Immature natural killer cell (primary cell): ENCODE data around the gene ABLIM2. TPM values are rescaled to one million over a fixed set of nuclear protein-coding genes. Genes with fewer than 3 reads are reported as not detected.

Experiments
- DNase-seq, 3 donors: peaks; one replicate each; pipeline ENCODE4 v3.0.0; 2022; ENCODE audit warnings: mixed read lengths in 1 of 3
- H3K27ac Mint-ChIP-seq, 6 donors: one replicate each; pipeline ENCODE4 v1.8.0; 2020; ENCODE audit warnings: mixed read lengths in 6 of 6, mild to moderate bottlenecking in 5 of 6, inconsistent platforms in 4 of 6, moderate library complexity in 3 of 6
- H3K27me3 Mint-ChIP-seq, 3 donors: one replicate each; pipeline ENCODE4 v1.8.0; 2020 to 2021; ENCODE audit warnings: low read depth in 3 of 3, mild to moderate bottlenecking in 3 of 3, mixed read lengths in 3 of 3, moderate library complexity in 3 of 3, inconsistent platforms in 1 of 3
- H3K36me3 Mint-ChIP-seq, 3 donors: one replicate each; pipeline ENCODE4 v1.8.0; 2020; ENCODE audit warnings: mixed read lengths in 3 of 3, inconsistent platforms in 2 of 3, mild to moderate bottlenecking in 2 of 3
- H3K4me1 Mint-ChIP-seq, 2 donors: one replicate each; pipeline ENCODE4 v1.8.0; 2020; ENCODE audit warnings: inconsistent platforms in 2 of 2, mild to moderate bottlenecking in 2 of 2, mixed read lengths in 2 of 2, moderate library complexity in 1 of 2
- H3K4me3 Mint-ChIP-seq, 5 donors: one replicate each; pipeline ENCODE4 v1.8.0; 2020; ENCODE audit warnings: mild to moderate bottlenecking in 5 of 5, mixed read lengths in 5 of 5, inconsistent platforms in 3 of 5, moderate library complexity in 3 of 5
- H3K9me3 Mint-ChIP-seq, 6 donors: one replicate each; pipeline ENCODE4 v1.8.0; 2020; ENCODE audit warnings: mild to moderate bottlenecking in 6 of 6, mixed read lengths in 6 of 6, inconsistent platforms in 4 of 6, moderate library complexity in 3 of 6
- polyA plus RNA-seq, 3 donors: library from polyadenylated mRNA; unstranded; fragments of 300-500 nt; fragmentation: Illumina TruSeq; gene quantifications; one replicate each; pipeline ENCODE4 v1.2.3, GENCODE V29; 2021

ABLIM2 gene
- polyA plus RNA-seq, 3 donors from 2014 or later = 0.27 to 4.1 (median 0.43) TPM

DNA sequence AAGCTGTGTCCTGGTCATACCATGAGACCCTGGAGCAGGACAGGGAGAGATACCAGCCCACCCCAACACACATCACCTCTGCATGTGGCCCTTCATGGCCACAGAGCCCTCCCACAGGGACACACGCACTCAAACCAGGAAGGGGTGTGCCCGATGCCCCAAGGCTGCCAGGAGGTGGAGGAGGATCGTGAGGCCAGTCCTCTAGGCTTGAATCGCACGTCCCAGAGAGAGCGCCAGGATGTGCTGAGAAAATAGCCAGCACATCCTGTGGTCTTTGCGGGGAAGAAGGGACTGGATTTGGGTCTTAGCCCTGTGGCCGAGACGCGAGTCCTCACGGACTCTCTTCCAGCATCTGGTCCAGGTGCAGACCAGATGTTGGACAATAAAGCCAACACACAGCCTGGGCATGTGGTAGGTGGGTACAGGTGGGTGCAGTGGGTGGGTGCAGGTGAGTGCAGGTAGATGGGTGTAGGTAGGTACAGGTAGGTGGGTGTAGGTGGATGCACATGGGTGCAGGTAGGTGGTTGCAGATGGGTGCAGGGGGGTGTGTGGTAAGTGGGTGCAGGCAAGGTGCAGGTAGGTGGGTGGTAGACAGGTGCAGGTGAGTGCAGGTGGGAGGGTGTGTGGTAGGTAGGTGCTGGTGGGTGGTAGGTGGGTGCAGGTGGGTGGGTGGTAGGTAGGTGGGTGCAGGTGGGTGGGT lies 124.6 kb downstream of the ABLIM2 start:
- H3K27me3 Mint-ChIP-seq = peaks cover 6 to 15% (median 15%) of the 10 kb centered on the region in 3 donors

DNA sequence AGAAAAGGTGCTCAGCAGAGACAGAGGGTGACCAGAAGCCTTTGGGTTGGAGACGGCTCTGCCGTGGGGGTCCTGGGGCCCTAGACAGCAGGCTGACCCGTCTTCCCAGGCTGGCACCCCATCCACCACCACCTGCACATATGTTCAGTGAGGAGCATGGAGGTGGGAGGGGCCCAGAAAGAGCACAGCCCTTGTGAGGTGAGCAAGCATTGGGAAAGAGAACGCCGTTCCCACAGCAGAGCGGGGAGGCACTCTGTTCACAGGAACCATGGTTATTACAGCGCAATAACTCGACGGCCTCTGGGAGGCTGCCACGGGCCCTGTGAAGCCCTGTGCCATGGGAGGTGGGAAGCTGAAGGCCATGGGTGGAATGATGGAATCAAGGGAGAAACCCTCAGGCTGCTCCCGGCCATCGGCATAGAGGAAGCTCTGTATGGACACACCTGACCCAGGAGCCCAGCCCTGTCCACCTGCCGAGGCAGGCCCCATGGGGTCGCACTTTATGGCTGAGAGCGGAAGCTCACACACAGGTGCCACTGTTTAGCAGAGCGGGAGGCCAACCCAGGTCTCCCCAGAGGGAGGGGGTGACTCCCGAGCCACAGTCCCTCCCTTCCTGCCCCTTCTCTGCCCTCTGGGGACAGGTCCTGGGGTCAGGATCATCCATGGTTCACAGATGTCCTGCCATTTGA lies 125.4 kb downstream of the ABLIM2 start:
- H3K9me3 Mint-ChIP-seq = no peaks in the 10 kb centered on the region
- H3K27me3 Mint-ChIP-seq = peaks cover 3 to 13% (median 11%) of the 10 kb centered on the region in 3 donors
- DNase-seq = no peak
- H3K4me3 Mint-ChIP-seq = no peak overlapping the region
- H3K36me3 Mint-ChIP-seq = no peaks in the 10 kb centered on the region
- no peak overlapping the region for H3K27ac Mint-ChIP-seq
- H3K4me1 Mint-ChIP-seq = peaks cover 11 to 13% of the 10 kb centered on the region in 2 donors

More for the DNA sequence above, 124.6 kb downstream of the ABLIM2 start:
- DNase-seq = no peak
- Mint-ChIP-seq H3K4me1 (peaks cover 11 to 13% of the 10 kb centered on the region in 2 donors), H3K36me3 (no peaks in the 10 kb centered on the region), H3K9me3 (no peaks in the 10 kb centered on the region), H3K4me3 (no peak overlapping the region), H3K27ac (no peak overlapping the region)

GRCh38 chr4:8032381-8032780 lies 126.2 kb downstream of the ABLIM2 start:
- peaks cover 11 to 13% of the 10 kb centered on the region in 2 donors for H3K4me1 Mint-ChIP-seq
- H3K36me3 Mint-ChIP-seq = no peaks in the 10 kb centered on the region
- H3K27me3 Mint-ChIP-seq = peaks cover 3 to 11% (median 9%) of the 10 kb centered on the region in 3 donors
- no peak for DNase-seq
- no peak overlapping the region for H3K4me3 Mint-ChIP-seq
- no peak overlapping the region for H3K27ac Mint-ChIP-seq
- H3K9me3 Mint-ChIP-seq = no peaks in the 10 kb centered on the region

- no peak overlapping the region for H3K27ac Mint-ChIP-seq
- no peaks in the 10 kb centered on the region for H3K9me3 Mint-ChIP-seq
- no peaks in the 10 kb centered on the region for H3K36me3 Mint-ChIP-seq
- H3K27me3 Mint-ChIP-seq = peaks cover 3 to 9% (median 3%) of the 10 kb centered on the region in 3 donors
- peaks cover 3 to 4% of the 10 kb centered on the region in 2 donors for H3K4me1 Mint-ChIP-seq
- H3K4me3 Mint-ChIP-seq = no peak overlapping the region
- no peak for DNase-seq
These were observed 128.4 kb downstream of the ABLIM2 start for GRCh38 chr4:8030121-8030781.

GRCh38 chr4:8029689-8030088 lies 128.9 kb downstream of the ABLIM2 start:
- no peak overlapping the region for H3K27ac Mint-ChIP-seq
- DNase-seq = no peak
- no peaks in the 10 kb centered on the region for H3K4me1 Mint-ChIP-seq
- peaks cover 3 to 10% (median 3%) of the 10 kb centered on the region in 3 donors for H3K27me3 Mint-ChIP-seq
- H3K9me3 Mint-ChIP-seq = no peaks in the 10 kb centered on the region
- no peaks in the 10 kb centered on the region for H3K36me3 Mint-ChIP-seq
- H3K4me3 Mint-ChIP-seq = no peak overlapping the region

DNA sequence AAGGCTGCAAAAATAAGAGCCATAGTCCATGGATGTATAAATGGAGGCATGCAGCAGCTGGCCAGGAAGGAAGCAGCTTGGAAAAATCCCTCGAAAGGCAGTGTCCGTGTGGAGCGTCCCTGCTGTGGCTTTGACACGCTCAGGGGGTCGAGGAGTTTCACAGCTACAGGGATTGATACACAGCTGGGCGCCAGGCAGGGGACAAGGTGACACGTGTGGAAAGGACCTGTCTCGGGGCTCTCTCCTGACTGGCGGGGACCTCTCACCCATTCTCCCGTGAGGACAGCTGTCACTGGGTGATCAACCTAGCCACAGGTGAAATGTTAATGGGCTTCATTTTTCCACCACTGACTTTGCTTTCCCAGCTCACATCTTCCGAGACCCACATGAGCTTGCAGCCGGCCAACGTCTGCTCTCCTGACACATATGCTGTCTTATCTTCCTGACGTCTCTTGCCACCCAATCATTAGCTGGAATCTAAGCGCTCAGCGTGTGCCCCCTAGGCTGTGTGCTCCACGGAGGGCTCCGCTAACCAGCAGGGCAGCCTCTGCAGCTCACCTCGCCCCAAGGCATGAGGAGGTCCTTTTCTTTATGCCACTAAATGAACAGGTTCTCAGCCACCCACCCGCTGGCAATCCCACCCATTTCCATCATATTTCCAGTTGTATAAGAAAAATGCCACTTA lies 129.6 kb downstream of the ABLIM2 start:
- Mint-ChIP-seq H3K9me3 (no peaks in the 10 kb centered on the region), H3K27me3 (peaks cover 2 to 10% (median 3%) of the 10 kb centered on the region in 3 donors), H3K36me3 (no peaks in the 10 kb centered on the region), H3K4me3 (no peak overlapping the region), H3K4me1 (no peaks in the 10 kb centered on the region), H3K27ac (no peak overlapping the region)
- DNase-seq = no peak

DNA sequence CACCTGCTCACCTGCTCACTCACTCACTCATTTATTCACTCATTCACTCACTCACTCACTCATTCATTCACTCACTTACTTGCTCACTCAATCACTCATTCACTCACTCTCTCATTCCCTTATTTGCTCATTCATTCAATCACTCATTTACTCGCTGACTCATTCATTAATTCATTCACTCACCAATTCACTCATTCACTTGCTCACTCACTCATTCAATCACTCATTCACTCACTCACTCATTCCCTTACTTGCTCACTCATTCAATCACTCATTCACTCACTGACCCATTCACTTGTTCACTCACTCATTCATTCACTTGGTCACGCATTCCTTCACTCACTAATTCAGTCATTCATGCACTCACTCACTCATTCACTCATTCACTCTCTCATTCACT lies 130.2 kb downstream of the ABLIM2 start:
- no peak overlapping the region for H3K4me3 Mint-ChIP-seq
- no peaks in the 10 kb centered on the region for H3K36me3 Mint-ChIP-seq
- no peaks in the 10 kb centered on the region for H3K9me3 Mint-ChIP-seq
- no peaks in the 10 kb centered on the region for H3K4me1 Mint-ChIP-seq
- DNase-seq = no peak
- no peak overlapping the region for H3K27ac Mint-ChIP-seq
- H3K27me3 Mint-ChIP-seq = peaks cover 0 to 10% (median 3%) of the 10 kb centered on the region in 3 donors

GRCh38 chr4:8026453-8026852 lies 132.2 kb downstream of the ABLIM2 start:
- Mint-ChIP-seq H3K27ac (no peak overlapping the region), H3K4me3 (no peak overlapping the region), H3K9me3 (no peaks in the 10 kb centered on the region), H3K4me1 (no peaks in the 10 kb centered on the region), H3K27me3 (peaks cover 3 to 10% (median 3%) of the 10 kb centered on the region in 3 donors), H3K36me3 (no peaks in the 10 kb centered on the region)
- no peak for DNase-seq

- H3K27ac Mint-ChIP-seq = no peak overlapping the region
- no peak overlapping the region for H3K4me3 Mint-ChIP-seq
- no peak for DNase-seq
- no peaks in the 10 kb centered on the region for H3K36me3 Mint-ChIP-seq
- no peaks in the 10 kb centered on the region for H3K9me3 Mint-ChIP-seq
- no peaks in the 10 kb centered on the region for H3K4me1 Mint-ChIP-seq
- H3K27me3 Mint-ChIP-seq = peaks cover 3 to 8% (median 5%) of the 10 kb centered on the region in 3 donors
These were observed 132.9 kb downstream of the ABLIM2 start for GRCh38 chr4:8025668-8026067.

DNA sequence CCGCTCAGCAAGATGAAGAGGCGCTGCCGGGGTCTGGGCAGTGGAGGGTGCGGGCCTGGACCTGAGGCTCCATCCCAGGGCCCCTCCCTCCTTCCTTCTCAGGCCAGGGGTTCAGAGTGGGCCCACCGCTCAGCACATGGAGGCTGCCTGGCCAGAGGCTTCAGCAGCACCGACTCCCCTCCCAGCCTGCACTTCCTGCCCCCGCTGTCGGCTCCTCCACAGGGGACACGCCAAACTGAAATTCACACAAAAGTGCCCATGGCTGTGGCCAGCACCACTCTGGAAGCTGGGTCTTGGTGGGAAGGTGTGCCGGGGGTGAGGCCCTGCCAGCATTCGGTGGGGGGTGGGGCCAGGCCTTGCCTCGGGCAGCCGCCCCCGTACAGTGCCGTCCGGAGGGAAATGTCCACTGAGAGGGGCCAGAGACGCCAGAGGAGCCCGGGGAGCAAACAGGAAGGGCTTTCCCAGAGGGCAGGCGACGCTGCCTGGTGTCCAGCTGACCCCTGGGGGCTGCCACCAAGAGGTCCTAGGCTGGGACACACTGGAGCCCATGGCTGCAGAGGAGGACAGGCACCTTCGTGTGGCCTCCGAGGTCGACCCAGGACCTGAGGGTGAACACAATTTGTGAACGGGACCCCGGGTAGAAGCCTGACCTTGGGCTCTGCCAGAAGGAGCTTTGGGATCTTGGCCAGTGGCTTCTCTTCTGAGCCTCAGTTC lies 134.4 kb downstream of the ABLIM2 start:
- DNase-seq = no peak
- Mint-ChIP-seq H3K9me3 (no peaks in the 10 kb centered on the region), H3K27ac (no peak overlapping the region), H3K36me3 (no peaks in the 10 kb centered on the region), H3K4me3 (no peak overlapping the region), H3K27me3 (peaks cover 3 to 6% (median 5%) of the 10 kb centered on the region in 3 donors), H3K4me1 (no peaks in the 10 kb centered on the region)

GRCh38 chr4:8023696-8024033 lies 134.9 kb downstream of the ABLIM2 start:
- DNase-seq = no peak
- H3K9me3 Mint-ChIP-seq = no peaks in the 10 kb centered on the region
- no peak overlapping the region for H3K4me3 Mint-ChIP-seq
- H3K36me3 Mint-ChIP-seq = no peaks in the 10 kb centered on the region
- H3K4me1 Mint-ChIP-seq = no peaks in the 10 kb centered on the region
- peaks cover 2 to 6% (median 5%) of the 10 kb centered on the region in 3 donors for H3K27me3 Mint-ChIP-seq
- H3K27ac Mint-ChIP-seq = no peak overlapping the region

DNA sequence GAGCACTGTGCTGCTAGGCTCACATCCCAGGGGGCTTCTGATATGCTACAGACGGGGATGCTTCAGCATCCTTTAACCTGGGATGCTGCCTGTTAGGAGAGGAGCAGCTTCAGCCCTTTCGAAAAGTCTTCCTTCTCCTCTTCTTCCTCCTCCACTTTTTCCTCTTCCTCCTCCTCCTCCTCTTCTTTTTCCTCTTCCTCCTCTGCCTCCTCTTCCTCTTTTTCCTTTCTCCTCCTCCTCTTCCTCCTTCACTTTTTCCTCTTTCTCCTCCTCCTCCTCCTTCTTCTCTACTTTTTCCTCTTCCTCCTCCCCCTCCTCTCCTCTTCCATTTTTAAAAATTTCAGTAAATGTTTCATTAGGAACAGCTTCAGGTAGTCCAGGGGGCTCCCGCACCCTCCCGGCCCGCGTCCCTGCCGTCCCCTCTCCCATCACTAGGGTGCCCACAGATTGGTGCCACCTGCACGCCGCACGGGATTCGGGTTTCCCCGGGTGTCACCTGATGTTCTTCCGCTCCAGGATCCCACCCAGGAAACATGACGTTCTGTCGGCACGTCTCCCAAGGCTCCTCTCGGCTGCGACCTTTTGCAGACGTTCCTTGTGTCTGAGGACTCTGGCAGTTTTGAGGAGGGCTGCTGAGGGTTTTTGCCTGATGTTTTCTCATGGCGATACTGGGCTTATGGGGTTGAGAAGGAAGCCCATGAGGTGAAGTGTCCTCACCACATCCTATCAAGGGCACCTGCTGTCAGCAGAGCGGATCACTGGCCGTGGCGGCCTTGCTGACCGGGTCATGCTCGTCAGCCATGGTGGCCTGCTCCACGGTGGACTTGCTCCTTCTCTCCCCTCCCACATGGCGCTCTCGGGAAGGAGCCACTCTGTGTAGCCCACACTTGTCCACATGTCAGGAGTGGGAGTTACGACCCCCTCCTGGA lies 135.6 kb downstream of the ABLIM2 start:
- H3K4me1 Mint-ChIP-seq = no peaks in the 10 kb centered on the region
- DNase-seq = no peak
- H3K9me3 Mint-ChIP-seq = no peaks in the 10 kb centered on the region
- H3K4me3 Mint-ChIP-seq = no peak overlapping the region
- no peaks in the 10 kb centered on the region for H3K36me3 Mint-ChIP-seq
- H3K27ac Mint-ChIP-seq = no peak overlapping the region
- peaks cover 2 to 5% (median 5%) of the 10 kb centered on the region in 3 donors for H3K27me3 Mint-ChIP-seq
